ENCODE measurements around the gene LITAFD. TPM values are rescaled to one million over a fixed set of nuclear protein-coding genes. Genes with fewer than 3 reads are reported as not detected.
A peak's percentile ranks its signal among the peaks of the same experiment; 100 is the strongest.

Gene LITAFD
- polyA plus RNA-seq, 3 donors = not detected

GRCh38 chr16:8893426-8893825 lies 11.3 kb downstream of the LITAFD start:
- H3K79me2 ChIP-seq (ENCODE audit: insufficient read depth, low read length) = no peaks in the 10 kb centered on the region
- no peak overlapping the region for H3K4me2 ChIP-seq (replicated peaks; ENCODE audit: extremely low read depth, low read length, poor library complexity, severe bottlenecking)
- Mint-ChIP-seq H3K9me3 (no peaks in the 10 kb centered on the region), H3K27me3 (ENCODE audit: low read depth in 3 of 3) (peaks cover 0 to 2% (median 0%) of the 10 kb centered on the region in 3 donors), H3K36me3 (peaks cover 81 to 89% of the 10 kb centered on the region in 2 donors), H3K27ac (peak overlapping the region in 2 of 7 donors; percentile 20 to 44), H3K4me3 (no peak overlapping the region), H3K4me1 (no peaks in the 10 kb centered on the region)
- no peaks in the 10 kb centered on the region for H3K4me1 ChIP-seq (ENCODE audit: control insufficient read depth in 1 of 2, insufficient read depth in 2 of 2, low read length in 2 of 2)
- peaks cover 84 to 91% of the 10 kb centered on the region in 2 donors for H3K36me3 ChIP-seq (replicated peaks in 1 of 2; ENCODE audit: control insufficient read depth in 1 of 2, insufficient read depth in 2 of 2, low read length in 2 of 2)
- no peak for TF ChIP-seq CTCF (IDR thresholded peaks at IDR 0.05)
- intact Hi-C loops (cut with micrococcal nuclease) = no loop called here
- H3K4me3 ChIP-seq (replicated peaks in 1 of 3; ENCODE audit: low read depth in 2 of 3, low read length in 3 of 3) = no peak overlapping the region
- no peaks in the 10 kb centered on the region for H3K27me3 ChIP-seq (ENCODE audit: control insufficient read depth in 2 of 2, insufficient read depth in 2 of 2, low read length in 2 of 2)
- H3K27ac ChIP-seq (ENCODE audit: low read depth in 1 of 2, low read length in 2 of 2) = no peak overlapping the region
- no peak overlapping the region for H3K9ac ChIP-seq (ENCODE audit: insufficient read depth, low read length, poor library complexity, severe bottlenecking)
- no peaks in the 10 kb centered on the region for H3K9me3 ChIP-seq (replicated peaks in 1 of 2; ENCODE audit: control insufficient read depth in 1 of 2, insufficient read depth in 1 of 2, low read length in 2 of 2)
- H2AFZ ChIP-seq (ENCODE audit: insufficient read depth, low read depth, low read length, poor library complexity, severe bottlenecking) = no peak overlapping the region
- DNase-seq = no peak
- peaks cover 78% of the 10 kb centered on the region for H4K20me1 ChIP-seq (ENCODE audit: insufficient read depth, low read length)
- WGBS (ENCODE audit: insufficient coverage) = 94% methylated on average over 9 of the region's 9 CpGs

- intact Hi-C loops (cut with micrococcal nuclease) = no loop called here
- Histone ChIP-seq H3K27me3 (ENCODE audit: control insufficient read depth in 2 of 2, insufficient read depth in 2 of 2, low read length in 2 of 2) (no peaks in the 10 kb centered on the region), H3K9me3 (replicated peaks in 1 of 2; ENCODE audit: control insufficient read depth in 1 of 2, insufficient read depth in 1 of 2, low read length in 2 of 2) (no peaks in the 10 kb centered on the region), H3K4me3 (replicated peaks in 1 of 3; ENCODE audit: low read depth in 2 of 3, low read length in 3 of 3) (no peak overlapping the region), H4K20me1 (ENCODE audit: insufficient read depth, low read length) (peaks cover 75% of the 10 kb centered on the region), H3K4me1 (ENCODE audit: control insufficient read depth in 1 of 2, insufficient read depth in 2 of 2, low read length in 2 of 2) (no peaks in the 10 kb centered on the region), H3K79me2 (ENCODE audit: insufficient read depth, low read length) (no peaks in the 10 kb centered on the region), H3K4me2 (replicated peaks; ENCODE audit: extremely low read depth, low read length, poor library complexity, severe bottlenecking) (no peak overlapping the region), H3K9ac (ENCODE audit: insufficient read depth, low read length, poor library complexity, severe bottlenecking) (no peak overlapping the region), H2AFZ (ENCODE audit: insufficient read depth, low read depth, low read length, poor library complexity, severe bottlenecking) (no peak overlapping the region), H3K36me3 (replicated peaks in 1 of 2; ENCODE audit: control insufficient read depth in 1 of 2, insufficient read depth in 2 of 2, low read length in 2 of 2) (peaks cover 91 to 98% of the 10 kb centered on the region in 2 donors), H3K27ac (ENCODE audit: low read depth in 1 of 2, low read length in 2 of 2) (no peak overlapping the region)
- Mint-ChIP-seq H3K27ac (no peak overlapping the region), H3K4me1 (no peaks in the 10 kb centered on the region), H3K36me3 (peaks cover 87 to 96% of the 10 kb centered on the region in 2 donors), H3K4me3 (no peak overlapping the region), H3K27me3 (ENCODE audit: low read depth in 3 of 3) (peaks cover 0 to 2% (median 0%) of the 10 kb centered on the region in 3 donors), H3K9me3 (no peaks in the 10 kb centered on the region)
- 98% methylated on average over 6 of the region's 14 CpGs for WGBS (ENCODE audit: insufficient coverage)
- no peak for DNase-seq
- TF ChIP-seq CTCF (IDR thresholded peaks at IDR 0.05) = no peak
Observed at GRCh38 chr16:8893976-8894690, 12.0 kb downstream of the LITAFD start.
